K562 (cell line): ENCODE results near the gene ITM2B. TPM values are rescaled to one million over a fixed set of nuclear protein-coding genes. Genes with fewer than 3 reads are reported as not detected.

Experiments
- ATAC-seq: fragments of 200-7000 bp; cut with Tn5 transposase; 3 replicates; pipeline ENCODE4 v1.9.1; 2020; ENCODE audit warnings: moderate library complexity
- BruUV-seq: library from RNA; stranded (reverse); fragments of 400-500 nt; replicated peaks from 2 replicates; lab custom pipeline; 2021; lab: Mats Ljungman, UMichigan
- CTCF ChIA-PET: fragments of 300-600 bp; formaldehyde crosslinking; extraction: SDS; loops from one replicate; lab custom pipeline; 2021; ENCODE audit warnings: low intra/inter-chr PET ratio; lab: Yijun Ruan, JAX
- POLR2A ChIA-PET: fragments of 300-600, 350-650 bp; sonication (Branson Sonifier 250); formaldehyde crosslinking; extraction: SDS; loops from one replicate; lab custom pipeline; 2021; ENCODE audit warnings: antibody characterized with exemption, inconsistent platforms; lab: Yijun Ruan, JAX
- DNase-seq, 4 experiments: peaks; one replicate each; pipeline versions ENCODE4 v3.0.0 to v3.0.0-alpha.2; 2011 to 2018; ENCODE audit warnings: low spot score in 3 of 4, mixed read lengths in 3 of 4; ENCODE audit errors: extremely low read depth in 1 of 4
- FAIRE-seq: peaks from 2 replicates; lab custom pipeline; 2011; peaks lifted over from hg19 to GRCh38; lab: Jason Lieb, UNC
- H2AFZ ChIP-seq: 2 replicates; pipeline ENCODE4 v1.6.0; 2011; ENCODE audit warnings: low read depth, low read length, control low read depth, inconsistent platforms
- H3K27ac ChIP-seq: fragments of 200-600 bp; 3 replicates; pipeline ENCODE4 v1.8.0; 2011; ENCODE audit warnings: low read depth, mild to moderate bottlenecking, control low read depth, inconsistent platforms, low read length, moderate library complexity, mixed read lengths; ENCODE audit errors: extremely low read depth
- H3K27me3 ChIP-seq, 2 experiments: fragments of 300-600 bp in 1 of 2; 2 replicates in 1 of 2; 3 replicates in 1 of 2; pipeline versions ENCODE4 v1.6.0 to v1.8.0; 2011; ENCODE audit warnings: inconsistent platforms in 2 of 2, low read length in 2 of 2, mild to moderate bottlenecking in 1 of 2, mixed read lengths in 1 of 2, moderate library complexity in 1 of 2; ENCODE audit not compliant: control insufficient read depth in 2 of 2, insufficient read depth in 2 of 2
- H3K36me3 ChIP-seq: fragments of 300-600 bp; 3 replicates; pipeline ENCODE4 v1.8.0; 2011; ENCODE audit warnings: mild to moderate bottlenecking, low read length, inconsistent platforms; ENCODE audit not compliant: control insufficient read depth, insufficient read depth
- H3K4me1 ChIP-seq, 2 experiments: fragments of 200-600 bp in 1 of 2; replicated peaks in 1 of 2; 2 replicates in 1 of 2; 3 replicates in 1 of 2; pipeline versions ENCODE4 v1.5.1 to v1.8.0; 2011; ENCODE audit warnings: inconsistent platforms in 2 of 2, low read length in 2 of 2, mild to moderate bottlenecking in 1 of 2, mixed read lengths in 1 of 2, moderate library complexity in 1 of 2; ENCODE audit not compliant: control insufficient read depth in 2 of 2, insufficient read depth in 2 of 2
- H3K4me2 ChIP-seq: 2 replicates; pipeline ENCODE4 v1.6.1; 2011; ENCODE audit warnings: low read length, control low read depth, inconsistent platforms, mixed read lengths; ENCODE audit not compliant: insufficient read depth
- H3K4me3 ChIP-seq: fragments of 200-600 bp; sonication (generic), shearing (Covaris generic); 2 replicates; pipeline ENCODE4 v1.5.1; 2016; ENCODE audit warnings: control low read depth, inconsistent platforms
- H3K79me2 ChIP-seq: fragments of 200-600 bp; 3 replicates; pipeline ENCODE4 v1.8.0; 2011; ENCODE audit warnings: low read length, inconsistent platforms; ENCODE audit not compliant: control insufficient read depth, insufficient read depth
- H3K9ac ChIP-seq, 2 experiments: 2 replicates each; pipeline versions ENCODE4 v1.6.0 to v1.6.1; 2011; ENCODE audit warnings: low read depth in 2 of 2, low read length in 2 of 2, control low read depth in 1 of 2, inconsistent platforms in 1 of 2, mild to moderate bottlenecking in 1 of 2, mixed read lengths in 1 of 2; ENCODE audit not compliant: insufficient read depth in 1 of 2
- H3K9me1 ChIP-seq: one replicate; pipeline ENCODE4 v1.6.0; 2011; ENCODE audit warnings: inconsistent platforms, mild to moderate bottlenecking, low read length, moderate library complexity; ENCODE audit not compliant: control insufficient read depth, insufficient read depth
- H3K9me3 ChIP-seq: replicated peaks from 2 replicates; pipeline ENCODE4 v1.5.1; 2011; ENCODE audit warnings: low read depth, low read length, inconsistent platforms; ENCODE audit not compliant: control insufficient read depth, insufficient read depth
- H4K20me1 ChIP-seq: replicated peaks from 2 replicates; pipeline ENCODE4 v1.6.1; 2011; ENCODE audit warnings: low read length, inconsistent platforms, mixed read lengths; ENCODE audit not compliant: control insufficient read depth, insufficient read depth
- ARID4B ChIP-seq: sonication (generic); formaldehyde crosslinking; IDR thresholded peaks from 2 replicates; pipeline ENCODE4 v1.8.0; 2022; ENCODE audit warnings: mild to moderate bottlenecking, missing genetic modification reagents
- CEBPG ChIP-seq, 3 experiments: fragments of 200-800 bp in 1 of 3; sonication (Bioruptor generic) in 1 of 3; sonication (generic) in 1 of 3; formaldehyde crosslinking in 1 of 3; IDR thresholded peaks in 2 of 3; conservative IDR thresholded peaks in 1 of 3; 2 replicates each; pipeline versions ENCODE4 v1.6.1 to v1.8.0; 2016 to 2022; ENCODE audit warnings: missing compliant biosample characterization in 2 of 3, missing genetic modification characterization in 2 of 3, mild to moderate bottlenecking in 1 of 3, missing genetic modification reagents in 1 of 3
- JUND ChIP-seq, 2 experiments: IDR thresholded peaks; 2 replicates in 1 of 2; 3 replicates in 1 of 2; pipeline ENCODE4 v1.6.1; 2011; ENCODE audit warnings: borderline replicate concordance in 2 of 2, low read depth in 2 of 2, low read length in 2 of 2, improper control_type of control experiment in 1 of 2, missing biosample characterization in 1 of 2, missing genetic modification characterization in 1 of 2, missing genetic modification reagents in 1 of 2
- MXI1 ChIP-seq: IDR thresholded peaks from 2 replicates; pipeline ENCODE4 v1.6.1; 2011; ENCODE audit warnings: low read depth, mild to moderate bottlenecking, improper control_type of control experiment, low read length
- PCBP2 ChIP-seq: fragments of 200-400 bp; formaldehyde crosslinking; IDR thresholded peaks from 2 replicates; pipeline ENCODE4 v1.6.1; 2018; ENCODE audit warnings: low read length, low read depth, mild to moderate bottlenecking, moderate library complexity; ENCODE audit not compliant: poor library complexity, severe bottlenecking
- PTRF ChIP-seq: fragments of 450-650 bp; IDR thresholded peaks from 2 replicates; pipeline ENCODE4 v1.6.1; 2016; ENCODE audit warnings: mild to moderate bottlenecking, missing genetic modification characterization, missing compliant biosample characterization
- ZBTB43 ChIP-seq: sonication (generic); formaldehyde crosslinking; IDR thresholded peaks from 2 replicates; pipeline ENCODE4 v1.8.0; 2023; ENCODE audit warnings: mild to moderate bottlenecking, missing genetic modification reagents
- ZNF511 ChIP-seq: sonication (generic); formaldehyde crosslinking; IDR thresholded peaks from 2 replicates; pipeline ENCODE4 v1.8.0; 2022; ENCODE audit warnings: mild to moderate bottlenecking, missing genetic modification reagents
- ZNF699 ChIP-seq: fragments of 250-450 bp; sonication (Bioruptor Pico); IDR thresholded peaks from 2 replicates; pipeline ENCODE4 v1.8.0; 2021; ENCODE audit warnings: mild to moderate bottlenecking, moderate library complexity; ENCODE audit not compliant: insufficient replicate concordance
- WGBS: fragments of 100-300 bp; shearing (Covaris generic); methylation state at CpG from one replicate; pipeline ENCODE4 v1.1.6; 2016; ENCODE audit warnings: low coverage, mixed read lengths; ENCODE audit not compliant: insufficient coverage; ENCODE audit errors: missing lambda C conversion rate; 5-methylcytosine and 5-hydroxymethylcytosine counted together
- in situ Hi-C: fragments of 300-500 bp; cut with MboI; formaldehyde crosslinking; loops from 4 replicates; pipeline ENCODE4 v1.15.0; 2018; ENCODE audit warnings: inconsistent platforms, mixed read lengths
- intact Hi-C: fragments of 100-400 bp; cut with micrococcal nuclease; formaldehyde crosslinking; loops from 2 replicates; pipeline ENCODE4 v1.14.2; 2022
- polyA plus RNA-seq, 8 experiments: library from polyadenylated mRNA; depleted of rRNA in 4 of 8; stranded (reverse) in 5 of 8; unstranded in 3 of 8; fragments of >200 nt; fragmentation: Nextera tagmentation in 2 of 8; fragmentation: Illumina TruSeq in 1 of 8; extraction: Ambion mirVana in 2 of 8; extraction: Trizol in 1 of 8; gene quantifications; 2 replicates each; pipeline versions ENCODE4 v1.2.1 to v1.2.3, GENCODE V29; 2011 to 2014; ENCODE audit warnings: inconsistent platforms in 1 of 8, missing spikeins in 1 of 8
- total RNA-seq, 7 experiments: library from RNA; depleted of rRNA in 6 of 7; stranded (reverse); fragments of >200 nt in 6 of 7; fragmentation: Illumina TruSeq in 2 of 7; extraction: Trizol in 2 of 7; gene quantifications; 2 replicates each; pipeline versions ENCODE4 v1.2.1 to v1.2.3, GENCODE V29; 2011 to 2021; ENCODE audit warnings: low replicate concordance in 1 of 7

ITM2B gene
- total and polyA plus RNA-seq, 9 of the 15 experiments (the other 6 are each of a cell fraction or from before 2014, with no cell fraction given), result 22.0 to 83.8 (median 45.0) TPM

GRCh38 chr13:48258430-48258829, 25.4 kb downstream of the ITM2B start:
- Histone ChIP-seq H3K27ac (no peak overlapping the region), H3K36me3 (peaks cover 55% of the 10 kb centered on the region), H3K4me2 (no peak overlapping the region), H3K9me3 (no peaks in the 10 kb centered on the region), H4K20me1 (no peaks in the 10 kb centered on the region), H3K9me1 (no peaks in the 10 kb centered on the region), H3K27me3 (no peaks in the 10 kb centered on the region), H3K9ac (no peak overlapping the region), H3K4me3 (no peak overlapping the region), H2AFZ (no peak overlapping the region), H3K79me2 (no peaks in the 10 kb centered on the region), H3K4me1 (no peaks in the 10 kb centered on the region)
- POLR2A ChIA-PET, result interaction anchor here (0.6 kb wide), 1 partner anchor 47 kb away, joined by 3 read pairs; no protein-coding TSS in a partner anchor
- FAIRE-seq (no peak), DNase-seq (no peak), ATAC-seq (no peak)
- WGBS, result 98% methylated on average over 3 of the region's 3 CpGs
- CTCF ChIA-PET, result no interaction called here
- in situ Hi-C loops, result no loop called here
- BruUV-seq, result no TSS peak
- intact Hi-C loops, result no loop called here
- TF ChIP-seq MXI1 (no peak), PCBP2 (no peak), PTRF (tag) (no peak), ZNF699 (CRISPR knock-in tag) (no peak), CEBPG (CRISPR knock-in tag; IDR thresholded peaks at IDR 0.05) (no peak), CEBPG (tag; conservative IDR thresholded peaks at IDR 0.05 in 1 of 2, IDR thresholded peaks at IDR 0.05 in 1 of 2) (no peak), ARID4B (CRISPR knock-in tag) (no peak), ZBTB43 (no peak), ZNF511 (CRISPR knock-in tag) (no peak), JUND (IDR thresholded peaks at IDR 0.05; ENCODE audit: borderline replicate concordance, low read depth, low read length) (no peak), JUND (tag; IDR thresholded peaks at IDR 0.05; ENCODE audit: borderline replicate concordance, low read depth, low read length) (no peak)
